IMR-90 (cell line): Measurements from ENCODE around the gene RCCD1.

Experiments
- CEBPB ChIP-seq: IDR thresholded peaks from 2 replicates; pipeline ENCODE4 v1.6.1; 2012; ENCODE audit warnings: low read depth, low read length, improper control_type of control experiment
- CTCF ChIP-seq: conservative IDR thresholded peaks from 2 replicates; pipeline ENCODE4 v1.5.1; 2012; ENCODE audit warnings: mild to moderate bottlenecking, low read depth, low read length, improper control_type of control experiment
- POLR2A ChIP-seq: IDR thresholded peaks from 2 replicates; pipeline ENCODE4 v1.6.1; 2012; ENCODE audit warnings: mild to moderate bottlenecking, low read depth, low read length

DNA sequence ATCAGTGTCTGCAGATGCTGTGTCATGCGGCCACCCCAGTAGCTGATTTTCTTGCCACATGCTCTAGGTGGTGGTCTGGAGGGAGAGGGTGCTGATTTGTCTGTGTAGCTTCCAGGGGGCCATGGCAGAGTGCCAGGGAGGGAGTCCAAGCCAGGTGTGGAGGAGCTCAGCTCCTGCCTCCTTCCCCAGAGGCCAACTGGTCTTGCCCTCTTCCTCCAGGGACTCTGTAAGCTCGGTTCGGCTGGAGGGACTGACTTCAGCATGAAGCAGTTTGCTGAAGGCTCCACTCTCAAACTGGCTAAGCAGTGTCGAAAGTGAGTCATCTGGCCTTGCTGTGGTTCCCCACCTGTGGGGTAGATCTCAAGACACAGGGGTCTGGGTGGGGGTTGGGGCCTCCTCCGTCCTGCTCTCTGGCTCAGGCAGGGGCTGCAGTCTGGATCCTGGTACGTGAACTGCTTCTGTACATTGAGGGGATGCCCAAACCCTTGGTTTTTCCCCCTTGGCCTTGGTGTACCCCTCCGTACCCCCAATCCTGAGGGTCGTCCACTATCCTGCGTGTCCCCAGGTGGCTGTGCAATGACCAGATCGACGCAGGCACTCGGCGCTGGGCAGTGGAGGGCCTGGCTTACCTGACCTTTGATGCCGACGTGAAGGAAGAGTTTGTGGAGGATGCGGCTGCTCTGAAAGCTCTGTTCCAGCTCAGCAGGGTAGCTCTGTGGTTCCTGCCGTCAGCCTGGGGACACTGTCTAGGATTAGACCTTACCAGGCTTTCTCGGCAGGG lies 6.9 kb upstream of the RCCD1 start:
- TF ChIP-seq CTCF = no peak
- TF ChIP-seq POLR2A = no peak
- no peak for TF ChIP-seq CEBPB
